WTC11 (cell line): ENCODE data around the gene C1QL1. TPM values are rescaled to one million over a fixed set of nuclear protein-coding genes. Genes with fewer than 3 reads are reported as not detected.

Experiments
- ATAC-seq: fragments of 200-7000 bp; cut with Tn5 transposase; 2 replicates; pipeline ENCODE4 v1.10.0; 2021; ENCODE audit warnings: mild to moderate bottlenecking, moderate library complexity
- CTCF ChIA-PET: fragments of 300-600 bp; sonication (Branson Sonifier 250); formaldehyde crosslinking; loops from one replicate; lab custom pipeline; 2021; ENCODE audit warnings: antibody characterized with exemption; lab: Charles Lee
- POLR2A ChIA-PET: fragments of 350-600 bp; sonication (Branson Sonifier 250); formaldehyde crosslinking; loops from one replicate; lab custom pipeline; 2021; ENCODE audit warnings: antibody characterized with exemption; lab: Charles Lee
- DNase-seq: peaks from one replicate; pipeline ENCODE4 v3.0.0; 2021; ENCODE audit warnings: low spot score
- H3K27ac Mint-ChIP-seq: 2 replicates; pipeline ENCODE4 v1.8.0; 2021; ENCODE audit warnings: mixed read lengths
- H3K27me3 Mint-ChIP-seq: 2 replicates; pipeline ENCODE4 v1.8.0; 2021; ENCODE audit warnings: low read depth, mild to moderate bottlenecking, moderate library complexity, mixed read lengths
- H3K36me3 Mint-ChIP-seq: 2 replicates; pipeline ENCODE4 v1.8.0; 2021; ENCODE audit warnings: mixed read lengths
- H3K4me1 Mint-ChIP-seq: 2 replicates; pipeline ENCODE4 v1.8.0; 2022; ENCODE audit warnings: mixed read lengths
- H3K4me3 Mint-ChIP-seq: 2 replicates; pipeline ENCODE4 v1.8.0; 2021; ENCODE audit warnings: mild to moderate bottlenecking, moderate library complexity, mixed read lengths
- H3K9me3 Mint-ChIP-seq: 2 replicates; pipeline ENCODE4 v1.8.0; 2021; ENCODE audit warnings: mixed read lengths
- ETV6 ChIP-seq: sonication (generic); formaldehyde crosslinking; IDR thresholded peaks from 2 replicates; pipeline ENCODE4 v1.8.1; 2022; ENCODE audit warnings: mild to moderate bottlenecking, missing genetic modification reagents
- IRF2 ChIP-seq: sonication (generic); formaldehyde crosslinking; IDR thresholded peaks from 2 replicates; pipeline ENCODE4 v1.8.0; 2022; ENCODE audit warnings: low read depth, missing genetic modification reagents, borderline replicate concordance
- KAT7 ChIP-seq: sonication (generic); formaldehyde crosslinking; IDR thresholded peaks from 2 replicates; pipeline ENCODE4 v1.8.1; 2023; ENCODE audit warnings: missing genetic modification reagents, mild to moderate bottlenecking, borderline replicate concordance
- MAX ChIP-seq: sonication (generic); formaldehyde crosslinking; IDR thresholded peaks from 2 replicates; pipeline ENCODE4 v1.8.0; 2022; ENCODE audit warnings: mild to moderate bottlenecking, missing genetic modification reagents
- MYBL2 ChIP-seq: sonication (generic); formaldehyde crosslinking; IDR thresholded peaks from 2 replicates; pipeline ENCODE4 v1.8.1; 2023; ENCODE audit warnings: mild to moderate bottlenecking, moderate library complexity, missing genetic modification reagents
- NFE2L1 ChIP-seq: sonication (generic); formaldehyde crosslinking; IDR thresholded peaks from 2 replicates; pipeline ENCODE4 v1.8.1; 2023; ENCODE audit warnings: missing genetic modification reagents
- NR2C2 ChIP-seq: sonication (generic); formaldehyde crosslinking; IDR thresholded peaks from 2 replicates; pipeline ENCODE4 v1.8.0; 2022; ENCODE audit warnings: mild to moderate bottlenecking, missing genetic modification reagents
- RORB ChIP-seq: fragments of 250-450 bp; sonication (Bioruptor Pico); IDR thresholded peaks from 2 replicates; pipeline ENCODE4 v1.9.0; 2021; ENCODE audit warnings: mild to moderate bottlenecking
- TEAD1 ChIP-seq: sonication (generic); formaldehyde crosslinking; IDR thresholded peaks from 2 replicates; pipeline ENCODE4 v1.8.0; 2022; ENCODE audit warnings: mild to moderate bottlenecking, missing genetic modification reagents
- USF2 ChIP-seq: sonication (generic); formaldehyde crosslinking; IDR thresholded peaks from 2 replicates; pipeline ENCODE4 v1.8.1; 2023; ENCODE audit warnings: mild to moderate bottlenecking, missing genetic modification reagents, moderate library complexity
- ZNF281 ChIP-seq: sonication (generic); formaldehyde crosslinking; IDR thresholded peaks from 2 replicates; pipeline ENCODE4 v1.8.0; 2023; ENCODE audit warnings: mild to moderate bottlenecking, missing genetic modification reagents
- total RNA-seq: library from RNA; stranded (reverse); gene quantifications from 3 replicates; pipeline ENCODE4 v1.2.3, GENCODE V29; 2021
- TF ChIP-seq, protein P1 (sequence below): sonication (generic); formaldehyde crosslinking; IDR thresholded peaks from 2 replicates; pipeline ENCODE4 v1.8.1; 2022; ENCODE audit warnings: mild to moderate bottlenecking, missing genetic modification reagents, moderate library complexity, borderline replicate concordance
- TF ChIP-seq, protein P2 (sequence below): sonication (generic); formaldehyde crosslinking; IDR thresholded peaks from 2 replicates; pipeline ENCODE4 v1.8.1; 2022; ENCODE audit warnings: missing genetic modification reagents, borderline replicate concordance
- TF ChIP-seq, protein P3 (sequence below): sonication (generic); formaldehyde crosslinking; IDR thresholded peaks from 2 replicates; pipeline ENCODE4 v1.8.0; 2023; ENCODE audit warnings: missing genetic modification reagents, mild to moderate bottlenecking, borderline replicate concordance
- TF ChIP-seq, protein P4 (sequence below): sonication (generic); formaldehyde crosslinking; IDR thresholded peaks from 2 replicates; pipeline ENCODE4 v1.8.1; 2022; ENCODE audit warnings: low read depth, missing genetic modification reagents, borderline replicate concordance
- TF ChIP-seq, protein P5 (sequence below): sonication (generic); formaldehyde crosslinking; IDR thresholded peaks from 2 replicates; pipeline ENCODE4 v1.8.0; 2022; ENCODE audit warnings: mild to moderate bottlenecking, missing genetic modification reagents
- TF ChIP-seq, protein P6 (sequence below): fragments of 250-450 bp; sonication (Bioruptor Pico); conservative IDR thresholded peaks from 2 replicates; pipeline ENCODE4 v1.9.0; 2021; ENCODE audit warnings: mild to moderate bottlenecking

The C1QL1 gene
- total RNA-seq, 1 experiment from 2014 or later = 13.4 TPM

DNA sequence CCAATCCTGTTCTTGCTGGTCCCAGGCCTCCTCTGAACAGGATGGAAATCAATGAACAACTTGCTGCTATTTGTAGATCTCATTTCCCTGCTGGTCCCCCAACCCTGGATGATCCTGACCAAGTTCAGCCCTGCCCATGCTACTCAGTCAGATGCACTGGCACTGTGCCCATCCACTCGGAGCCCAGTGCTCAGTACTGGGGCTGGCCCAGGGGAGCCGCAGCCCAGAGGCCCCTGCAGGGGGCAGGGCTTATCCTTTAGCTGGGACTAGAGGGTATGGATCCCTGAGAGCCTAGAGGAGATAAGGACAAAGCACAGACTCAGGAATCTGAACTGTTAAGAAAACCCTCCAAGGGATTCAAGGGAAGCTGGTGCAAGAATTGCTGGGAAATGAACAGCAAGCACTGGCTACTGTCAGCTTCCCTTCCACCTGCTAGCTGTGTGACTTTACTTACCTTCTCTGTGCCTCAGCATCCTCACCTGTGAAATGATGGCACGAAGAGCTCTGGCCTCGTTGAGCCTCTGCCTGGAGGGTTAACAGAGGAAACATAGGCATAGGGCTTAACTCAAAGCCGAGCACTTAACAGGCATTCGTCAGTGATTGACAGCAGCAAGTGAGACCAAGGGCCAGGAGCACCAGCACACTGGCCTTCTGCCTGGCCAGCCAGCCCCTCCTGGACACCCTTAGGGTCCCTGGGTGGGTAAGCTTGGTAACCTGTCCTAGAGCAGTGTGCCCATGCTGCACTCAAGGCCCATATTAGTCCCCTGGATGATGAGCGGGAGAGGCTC lies 29.8 kb upstream of the C1QL1 start (continued):
- TF ChIP-seq ZNF281 (CRISPR knock-in tag) = no peak

- H3K9me3 Mint-ChIP-seq = peaks cover 17% of the 10 kb centered on the region
- H3K27me3 Mint-ChIP-seq = peaks cover 4% of the 10 kb centered on the region
- TF ChIP-seq, protein P1, sequence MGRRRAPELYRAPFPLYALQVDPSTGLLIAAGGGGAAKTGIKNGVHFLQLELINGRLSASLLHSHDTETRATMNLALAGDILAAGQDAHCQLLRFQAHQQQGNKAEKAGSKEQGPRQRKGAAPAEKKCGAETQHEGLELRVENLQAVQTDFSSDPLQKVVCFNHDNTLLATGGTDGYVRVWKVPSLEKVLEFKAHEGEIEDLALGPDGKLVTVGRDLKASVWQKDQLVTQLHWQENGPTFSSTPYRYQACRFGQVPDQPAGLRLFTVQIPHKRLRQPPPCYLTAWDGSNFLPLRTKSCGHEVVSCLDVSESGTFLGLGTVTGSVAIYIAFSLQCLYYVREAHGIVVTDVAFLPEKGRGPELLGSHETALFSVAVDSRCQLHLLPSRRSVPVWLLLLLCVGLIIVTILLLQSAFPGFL = no peak
- TF ChIP-seq, protein P2, sequence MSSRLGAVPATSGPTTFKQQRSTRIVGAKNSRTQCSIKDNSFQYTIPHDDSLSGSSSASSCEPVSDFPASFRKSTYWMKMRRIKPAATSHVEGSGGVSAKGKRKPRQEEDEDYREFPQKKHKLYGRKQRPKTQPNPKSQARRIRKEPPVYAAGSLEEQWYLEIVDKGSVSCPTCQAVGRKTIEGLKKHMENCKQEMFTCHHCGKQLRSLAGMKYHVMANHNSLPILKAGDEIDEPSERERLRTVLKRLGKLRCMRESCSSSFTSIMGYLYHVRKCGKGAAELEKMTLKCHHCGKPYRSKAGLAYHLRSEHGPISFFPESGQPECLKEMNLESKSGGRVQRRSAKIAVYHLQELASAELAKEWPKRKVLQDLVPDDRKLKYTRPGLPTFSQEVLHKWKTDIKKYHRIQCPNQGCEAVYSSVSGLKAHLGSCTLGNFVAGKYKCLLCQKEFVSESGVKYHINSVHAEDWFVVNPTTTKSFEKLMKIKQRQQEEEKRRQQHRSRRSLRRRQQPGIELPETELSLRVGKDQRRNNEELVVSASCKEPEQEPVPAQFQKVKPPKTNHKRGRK (CRISPR knock-in tag) = no peak
- TF ChIP-seq, protein P3, sequence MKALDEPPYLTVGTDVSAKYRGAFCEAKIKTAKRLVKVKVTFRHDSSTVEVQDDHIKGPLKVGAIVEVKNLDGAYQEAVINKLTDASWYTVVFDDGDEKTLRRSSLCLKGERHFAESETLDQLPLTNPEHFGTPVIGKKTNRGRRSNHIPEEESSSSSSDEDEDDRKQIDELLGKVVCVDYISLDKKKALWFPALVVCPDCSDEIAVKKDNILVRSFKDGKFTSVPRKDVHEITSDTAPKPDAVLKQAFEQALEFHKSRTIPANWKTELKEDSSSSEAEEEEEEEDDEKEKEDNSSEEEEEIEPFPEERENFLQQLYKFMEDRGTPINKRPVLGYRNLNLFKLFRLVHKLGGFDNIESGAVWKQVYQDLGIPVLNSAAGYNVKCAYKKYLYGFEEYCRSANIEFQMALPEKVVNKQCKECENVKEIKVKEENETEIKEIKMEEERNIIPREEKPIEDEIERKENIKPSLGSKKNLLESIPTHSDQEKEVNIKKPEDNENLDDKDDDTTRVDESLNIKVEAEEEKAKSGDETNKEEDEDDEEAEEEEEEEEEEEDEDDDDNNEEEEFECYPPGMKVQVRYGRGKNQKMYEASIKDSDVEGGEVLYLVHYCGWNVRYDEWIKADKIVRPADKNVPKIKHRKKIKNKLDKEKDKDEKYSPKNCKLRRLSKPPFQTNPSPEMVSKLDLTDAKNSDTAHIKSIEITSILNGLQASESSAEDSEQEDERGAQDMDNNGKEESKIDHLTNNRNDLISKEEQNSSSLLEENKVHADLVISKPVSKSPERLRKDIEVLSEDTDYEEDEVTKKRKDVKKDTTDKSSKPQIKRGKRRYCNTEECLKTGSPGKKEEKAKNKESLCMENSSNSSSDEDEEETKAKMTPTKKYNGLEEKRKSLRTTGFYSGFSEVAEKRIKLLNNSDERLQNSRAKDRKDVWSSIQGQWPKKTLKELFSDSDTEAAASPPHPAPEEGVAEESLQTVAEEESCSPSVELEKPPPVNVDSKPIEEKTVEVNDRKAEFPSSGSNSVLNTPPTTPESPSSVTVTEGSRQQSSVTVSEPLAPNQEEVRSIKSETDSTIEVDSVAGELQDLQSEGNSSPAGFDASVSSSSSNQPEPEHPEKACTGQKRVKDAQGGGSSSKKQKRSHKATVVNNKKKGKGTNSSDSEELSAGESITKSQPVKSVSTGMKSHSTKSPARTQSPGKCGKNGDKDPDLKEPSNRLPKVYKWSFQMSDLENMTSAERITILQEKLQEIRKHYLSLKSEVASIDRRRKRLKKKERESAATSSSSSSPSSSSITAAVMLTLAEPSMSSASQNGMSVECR = no peak
- TF ChIP-seq MYBL2 (CRISPR knock-in tag) (no peak), MAX (CRISPR knock-in tag) (no peak), NR2C2 (CRISPR knock-in tag) (no peak), USF2 (CRISPR knock-in tag) (no peak), NFE2L1 (CRISPR knock-in tag) (no peak), RORB (CRISPR knock-in tag) (no peak), IRF2 (CRISPR knock-in tag) (no peak), ETV6 (no peak), KAT7 (CRISPR knock-in tag) (no peak), TEAD1 (CRISPR knock-in tag) (no peak)
- TF ChIP-seq, protein P4, sequence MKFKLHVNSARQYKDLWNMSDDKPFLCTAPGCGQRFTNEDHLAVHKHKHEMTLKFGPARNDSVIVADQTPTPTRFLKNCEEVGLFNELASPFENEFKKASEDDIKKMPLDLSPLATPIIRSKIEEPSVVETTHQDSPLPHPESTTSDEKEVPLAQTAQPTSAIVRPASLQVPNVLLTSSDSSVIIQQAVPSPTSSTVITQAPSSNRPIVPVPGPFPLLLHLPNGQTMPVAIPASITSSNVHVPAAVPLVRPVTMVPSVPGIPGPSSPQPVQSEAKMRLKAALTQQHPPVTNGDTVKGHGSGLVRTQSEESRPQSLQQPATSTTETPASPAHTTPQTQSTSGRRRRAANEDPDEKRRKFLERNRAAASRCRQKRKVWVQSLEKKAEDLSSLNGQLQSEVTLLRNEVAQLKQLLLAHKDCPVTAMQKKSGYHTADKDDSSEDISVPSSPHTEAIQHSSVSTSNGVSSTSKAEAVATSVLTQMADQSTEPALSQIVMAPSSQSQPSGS = no peak
- TF ChIP-seq, protein P5, sequence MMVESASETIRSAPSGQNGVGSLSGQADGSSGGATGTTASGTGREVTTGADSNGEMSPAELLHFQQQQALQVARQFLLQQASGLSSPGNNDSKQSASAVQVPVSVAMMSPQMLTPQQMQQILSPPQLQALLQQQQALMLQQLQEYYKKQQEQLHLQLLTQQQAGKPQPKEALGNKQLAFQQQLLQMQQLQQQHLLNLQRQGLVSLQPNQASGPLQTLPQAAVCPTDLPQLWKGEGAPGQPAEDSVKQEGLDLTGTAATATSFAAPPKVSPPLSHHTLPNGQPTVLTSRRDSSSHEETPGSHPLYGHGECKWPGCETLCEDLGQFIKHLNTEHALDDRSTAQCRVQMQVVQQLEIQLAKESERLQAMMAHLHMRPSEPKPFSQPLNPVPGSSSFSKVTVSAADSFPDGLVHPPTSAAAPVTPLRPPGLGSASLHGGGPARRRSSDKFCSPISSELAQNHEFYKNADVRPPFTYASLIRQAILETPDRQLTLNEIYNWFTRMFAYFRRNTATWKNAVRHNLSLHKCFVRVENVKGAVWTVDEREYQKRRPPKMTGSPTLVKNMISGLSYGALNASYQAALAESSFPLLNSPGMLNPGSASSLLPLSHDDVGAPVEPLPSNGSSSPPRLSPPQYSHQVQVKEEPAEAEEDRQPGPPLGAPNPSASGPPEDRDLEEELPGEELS (CRISPR knock-in tag) = no peak
- TF ChIP-seq, protein P6, sequence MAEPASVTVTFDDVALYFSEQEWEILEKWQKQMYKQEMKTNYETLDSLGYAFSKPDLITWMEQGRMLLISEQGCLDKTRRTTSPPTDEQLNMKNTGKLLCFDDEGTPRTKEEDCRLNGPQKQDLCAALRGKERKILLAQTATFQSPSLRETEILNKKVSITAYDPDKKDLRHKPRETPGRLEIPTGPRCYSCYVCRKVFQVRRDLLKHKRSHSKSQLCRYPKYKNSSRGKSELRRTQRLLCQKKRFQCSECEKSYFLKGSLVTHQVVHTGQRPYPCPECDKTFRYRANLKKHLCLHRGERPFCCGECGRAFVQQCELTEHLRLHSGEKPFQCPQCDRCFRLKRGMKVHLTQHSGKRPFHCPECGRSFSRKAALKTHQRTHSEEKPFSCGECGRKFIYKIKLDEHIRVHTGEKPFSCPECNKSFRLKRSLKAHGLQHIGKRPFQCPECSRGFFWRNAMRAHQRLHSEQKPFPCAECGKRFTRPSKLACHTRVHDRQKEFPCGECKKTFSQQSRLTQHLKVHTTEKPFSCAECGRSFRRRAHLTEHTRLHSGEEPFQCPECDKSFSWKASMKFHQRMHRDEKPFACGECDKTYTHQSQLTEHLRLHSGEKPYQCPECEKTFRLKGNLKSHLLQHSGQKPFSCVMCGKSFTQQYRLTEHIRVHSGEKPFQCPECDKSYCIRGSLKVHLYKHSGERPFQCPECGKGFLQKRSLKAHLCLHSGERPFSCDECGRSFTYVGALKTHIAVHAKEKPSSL (CRISPR knock-in tag) = no peak
Observed at GRCh38 chr17:44996304-44996703, 28.2 kb upstream of the C1QL1 start.

More at GRCh38 chr17:44996304-44996703, 28.2 kb upstream of the C1QL1 start:
- DNase-seq (no peak), ATAC-seq (no peak)
- Mint-ChIP-seq H3K4me1 (peaks cover 6% of the 10 kb centered on the region), H3K36me3 (peaks cover 11% of the 10 kb centered on the region), H3K4me3 (no peak overlapping the region), H3K27ac (no peak overlapping the region)
- POLR2A ChIA-PET = no interaction called here
- CTCF ChIA-PET = interaction anchor here (0.6 to 2.0 kb wide), 4 partner anchors 8 to 139 kb away, joined by 3 to 16 read pairs (median 6); partner anchors contain the start of genes ACBD4 and C1QL1
